Measurements from ENCODE around the gene PKD1.

Gene PKD1

GRCh38 chr16:2074071-2074470 lies 61.6 kb downstream of the PKD1 start:
- no peak for DNase-seq (ENCODE audit: low read depth in 2 of 2)

- DNase-seq (ENCODE audit: low read depth in 2 of 2): no peak
Observed at GRCh38 chr16:2072926-2073325, 62.8 kb downstream of the PKD1 start.

GRCh38 chr16:2071454-2072202 lies 64.1 kb downstream of the PKD1 start:
- DNase-seq (ENCODE audit: low read depth in 2 of 2): no peak

- DNase-seq (ENCODE audit: low read depth in 2 of 2): no peak
Observed at GRCh38 chr16:2070576-2071453, 64.9 kb downstream of the PKD1 start.

GRCh38 chr16:2066139-2066538 lies 69.6 kb downstream of the PKD1 start:
- no peak for DNase-seq (ENCODE audit: low read depth in 2 of 2)

- DNase-seq (ENCODE audit: low read depth in 2 of 2): no peak
Observed at GRCh38 chr16:2064368-2064945, 71.2 kb downstream of the PKD1 start.

GRCh38 chr16:2063861-2064260 lies 71.8 kb downstream of the PKD1 start:
- no peak for DNase-seq (ENCODE audit: low read depth in 2 of 2)

- DNase-seq (ENCODE audit: low read depth in 2 of 2): no peak
Observed at GRCh38 chr16:2062801-2063200, 72.9 kb downstream of the PKD1 start.

- no peak for DNase-seq (ENCODE audit: low read depth in 2 of 2)
Observed at GRCh38 chr16:2061526-2061925, 74.2 kb downstream of the PKD1 start.

GRCh38 chr16:2061023-2061422 lies 74.7 kb downstream of the PKD1 start:
- no peak for DNase-seq (ENCODE audit: low read depth in 2 of 2)

- DNase-seq (ENCODE audit: low read depth in 2 of 2): no peak
Observed at GRCh38 chr16:2060346-2060745, 75.4 kb downstream of the PKD1 start.

- no peak for DNase-seq (ENCODE audit: low read depth in 2 of 2)
Observed at GRCh38 chr16:2058872-2059271, 76.8 kb downstream of the PKD1 start.

- DNase-seq (ENCODE audit: low read depth in 2 of 2): no peak
Observed at GRCh38 chr16:2058420-2058819, 77.3 kb downstream of the PKD1 start.

- DNase-seq (ENCODE audit: low read depth in 2 of 2): no peak
Observed at GRCh38 chr16:2057438-2057837, 78.3 kb downstream of the PKD1 start.

- DNase-seq (ENCODE audit: low read depth in 2 of 2): no peak
Observed at GRCh38 chr16:2056681-2057407, 78.9 kb downstream of the PKD1 start.

GRCh38 chr16:2056077-2056476 lies 79.6 kb downstream of the PKD1 start:
- DNase-seq (ENCODE audit: low read depth in 2 of 2): no peak

GRCh38 chr16:2054543-2055245 lies 81.0 kb downstream of the PKD1 start:
- DNase-seq (ENCODE audit: low read depth in 2 of 2): no peak

- no peak for DNase-seq (ENCODE audit: low read depth in 2 of 2)
Observed at GRCh38 chr16:2053897-2054296, 81.8 kb downstream of the PKD1 start.

- no peak for DNase-seq (ENCODE audit: low read depth in 2 of 2)
Observed at GRCh38 chr16:2053211-2053610, 82.5 kb downstream of the PKD1 start.

- DNase-seq (ENCODE audit: low read depth in 2 of 2): no peak
Observed at GRCh38 chr16:2048116-2048543, 87.6 kb downstream of the PKD1 start.

All from stimulated activated CD8-positive, alpha-beta memory T cell treated with anti-CD3 and anti-CD28 coated beads, Interleukin-15, amount 100 ng/mL, for 48 hours (primary cell).